SK-N-SH (cell line): Measurements from ENCODE around the gene SIRPA. TPM values are rescaled to one million over a fixed set of nuclear protein-coding genes. Genes with fewer than 3 reads are reported as not detected.

ENCODE experiments used
- CTCF ChIA-PET: fragments of 300-600, 350-600 bp; formaldehyde crosslinking; extraction: SDS; loops from one replicate; lab custom pipeline; 2021; lab: Yijun Ruan, JAX
- POLR2A ChIA-PET: fragments of 350-600 bp; sonication (Branson Sonifier 250); formaldehyde crosslinking; extraction: SDS; loops from one replicate; lab custom pipeline; 2020; ENCODE audit warnings: antibody characterized with exemption, inconsistent platforms; lab: Yijun Ruan, JAX
- DNase-seq: peaks from one replicate; pipeline ENCODE4 v3.0.0; 2012
- H2AFZ ChIP-seq: fragments of 200-600 bp; sonication (generic); 2 replicates; pipeline ENCODE4 v1.8.1; 2016; ENCODE audit warnings: antibody characterized with exemption, mild to moderate bottlenecking, low read depth
- H3F3A ChIP-seq: fragments of 200-600 bp; sonication (generic); replicated peaks from 2 replicates; pipeline ENCODE3; 2016; ENCODE audit warnings: antibody characterized with exemption, mild to moderate bottlenecking; ENCODE audit not compliant: insufficient read depth
- H3K27ac ChIP-seq, 2 experiments: fragments of 200-500 bp in 1 of 2; fragments of 200-600 bp in 1 of 2; sonication (Bioruptor generic) in 1 of 2; sonication (generic), shearing (Covaris generic) in 1 of 2; 2 replicates each; pipeline versions ENCODE4 v1.5.1 to v1.6.1; 2014 to 2016; ENCODE audit warnings: low read depth in 2 of 2, inconsistent platforms in 1 of 2, low read length in 1 of 2, mild to moderate bottlenecking in 1 of 2, mixed read lengths in 1 of 2
- H3K27me3 ChIP-seq: fragments of 200-600 bp; sonication (generic), shearing (Covaris generic); 2 replicates; pipeline ENCODE4 v1.6.1; 2016; ENCODE audit warnings: mixed run types; ENCODE audit not compliant: insufficient read depth
- H3K36me3 ChIP-seq, 2 experiments: fragments of 200-500 bp in 1 of 2; fragments of 200-600 bp in 1 of 2; sonication (Bioruptor generic) in 1 of 2; sonication (generic) in 1 of 2; replicated peaks in 1 of 2; 2 replicates each; pipeline versions ENCODE3 to v1.5.1; 2014 to 2016; ENCODE audit warnings: low read length in 1 of 2, mild to moderate bottlenecking in 1 of 2; ENCODE audit not compliant: insufficient read depth in 2 of 2, control insufficient read depth in 1 of 2
- H3K4me1 ChIP-seq, 2 experiments: fragments of 200-500 bp in 1 of 2; fragments of 200-600 bp in 1 of 2; sonication (Bioruptor generic) in 1 of 2; sonication (generic), shearing (Covaris generic) in 1 of 2; 2 replicates each; pipeline versions ENCODE4 v1.5.1 to v1.6.1; 2014 to 2016; ENCODE audit warnings: low read depth in 1 of 2, low read length in 1 of 2, mixed run types in 1 of 2; ENCODE audit not compliant: insufficient read depth in 2 of 2, control insufficient read depth in 1 of 2
- H3K4me2 ChIP-seq: fragments of 200-600 bp; sonication (generic), shearing (Covaris generic); 2 replicates; pipeline ENCODE4 v1.6.1; 2017; ENCODE audit warnings: mixed run types
- H3K4me3 ChIP-seq, 2 experiments: fragments of 200-500 bp in 1 of 2; fragments of 200-600 bp in 1 of 2; sonication (Bioruptor generic) in 1 of 2; sonication (generic), shearing (Covaris generic) in 1 of 2; 2 replicates each; pipeline versions ENCODE4 v1.5.1 to v1.8.1; 2014 to 2016; ENCODE audit warnings: low read depth in 2 of 2, inconsistent platforms in 1 of 2, low read length in 1 of 2, mild to moderate bottlenecking in 1 of 2, mixed read lengths in 1 of 2, moderate library complexity in 1 of 2
- H3K79me2 ChIP-seq: fragments of 200-600 bp; sonication (generic); 2 replicates; pipeline ENCODE4 v1.8.1; 2017; ENCODE audit warnings: mild to moderate bottlenecking; ENCODE audit not compliant: insufficient read depth
- H3K9ac ChIP-seq: fragments of 200-600 bp; sonication (generic); 2 replicates; pipeline ENCODE4 v1.6.1; 2017; ENCODE audit warnings: mixed run types
- H3K9me2 ChIP-seq: fragments of 200-600 bp; sonication (generic); 2 replicates; pipeline ENCODE4 v1.6.1; 2017; ENCODE audit warnings: mixed run types
- H3K9me3 ChIP-seq: fragments of 200-600 bp; sonication (generic); 2 replicates; pipeline ENCODE4 v1.6.1; 2017; ENCODE audit warnings: mixed run types, mild to moderate bottlenecking, moderate library complexity
- H4K20me1 ChIP-seq: fragments of 200-600 bp; sonication (generic); 2 replicates; pipeline ENCODE4 v1.6.1; 2017; ENCODE audit warnings: mild to moderate bottlenecking, mixed run types; ENCODE audit not compliant: insufficient read depth
- CHD2 ChIP-seq: fragments of 150-350 bp; IDR thresholded peaks from 2 replicates; pipeline ENCODE4 v1.6.1; 2018; ENCODE audit warnings: low read length; ENCODE audit not compliant: partially characterized antibody
- CTCF ChIP-seq: fragments of 200-600 bp; sonication (generic); IDR thresholded peaks from 2 replicates; pipeline ENCODE4 v1.6.1; 2017; ENCODE audit warnings: antibody characterized with exemption, mild to moderate bottlenecking, moderate library complexity
- ELF1 ChIP-seq: IDR thresholded peaks from 2 replicates; pipeline ENCODE4 v1.4.0; 2012
- EP300 ChIP-seq, 2 experiments: IDR thresholded peaks; 2 replicates each; pipeline versions ENCODE4 v1.4.0 to v1.6.1; 2012; ENCODE audit warnings: borderline replicate concordance in 1 of 2, low read depth in 1 of 2, low read length in 1 of 2
- FOXM1 ChIP-seq: IDR thresholded peaks from 2 replicates; pipeline ENCODE4 v1.4.0; 2012; ENCODE audit warnings: low read depth, mild to moderate bottlenecking
- IRF3 ChIP-seq: fragments of 150-350 bp; IDR thresholded peaks from 2 replicates; pipeline ENCODE4 v1.6.1; 2016; ENCODE audit warnings: mild to moderate bottlenecking, low read depth, low read length
- MAX ChIP-seq: IDR thresholded peaks from 2 replicates; pipeline ENCODE4 v1.4.0; 2012; ENCODE audit warnings: low read depth
- MEF2A ChIP-seq: IDR thresholded peaks from 2 replicates; pipeline ENCODE4 v1.4.0; 2012; ENCODE audit warnings: low read depth, borderline replicate concordance
- MXI1 ChIP-seq: IDR thresholded peaks from 2 replicates; pipeline ENCODE4 v1.6.1; 2012; ENCODE audit warnings: mild to moderate bottlenecking, low read depth, low read length, improper control_type of control experiment
- NFIC ChIP-seq: IDR thresholded peaks from 2 replicates; pipeline ENCODE4 v1.4.0; 2012; ENCODE audit warnings: borderline replicate concordance
- POLR2AphosphoS5 ChIP-seq: IDR thresholded peaks from 2 replicates; pipeline ENCODE4 v1.6.1; 2012; ENCODE audit warnings: low read depth, low read length
- RAD21 ChIP-seq: IDR thresholded peaks from 2 replicates; pipeline ENCODE4 v1.6.1; 2012; ENCODE audit warnings: mild to moderate bottlenecking, low read length
- SMC3 ChIP-seq: IDR thresholded peaks from 2 replicates; pipeline ENCODE4 v1.6.1; 2012; ENCODE audit warnings: low read depth, low read length, improper control_type of control experiment
- USF1 ChIP-seq: IDR thresholded peaks from 2 replicates; pipeline ENCODE4 v1.4.0; 2012; ENCODE audit warnings: low read depth, borderline replicate concordance
- WGBS: methylation state at CpG from one replicate; pipeline ENCODE4 v1.1.6; 2017; ENCODE audit warnings: low lambda C conversion rate; 5-methylcytosine and 5-hydroxymethylcytosine counted together
- polyA plus RNA-seq, 3 experiments: library from polyadenylated mRNA; depleted of rRNA; stranded (reverse); fragments of >200 nt; gene quantifications; 2 replicates each; pipeline ENCODE4 v1.2.3, GENCODE V29; 2012

Gene SIRPA
- polyA plus RNA-seq, 1 of the 3 experiments (the other 2 are of a cell fraction) = 9.1 TPM

- Histone ChIP-seq H3K9ac (no peak overlapping the region), H2AFZ (no peak overlapping the region), H3K36me3 (no peaks in the 10 kb centered on the region), H3K9me2 (no peaks in the 10 kb centered on the region), H3K4me3 (no peak overlapping the region), H3K79me2 (peaks cover 72% of the 10 kb centered on the region), H3F3A (peaks cover 3% of the 10 kb centered on the region), H3K27me3 (no peaks in the 10 kb centered on the region), H3K27ac (no peak overlapping the region), H3K9me3 (no peaks in the 10 kb centered on the region), H3K4me1 (peaks cover 8 to 30% of the 10 kb centered on the region in 2 experiments; a peak in 1 of 4 replicates), H3K4me2 (no peak overlapping the region), H4K20me1 (peaks cover 43% of the 10 kb centered on the region; the same call in 1 of the 2 replicates)
- no peak for DNase-seq
- ChIA-PET POLR2A (no interaction called here), CTCF (interaction anchor here (0.8 to 4.4 kb wide), 4 partner anchors 9 to 271 kb away, joined by 3 to 14 read pairs (median 4); no protein-coding TSS in a partner anchor)
- WGBS = 97% methylated on average over 4 of the region's 4 CpGs
- TF ChIP-seq CTCF (no peak), NFIC (no peak)
These were observed 7.0 kb downstream of the SIRPA start for GRCh38 chr20:1902188-1902587.

- no peak overlapping the region for H3K4me3 ChIP-seq
- no peaks in the 10 kb centered on the region for H3K9me3 ChIP-seq
- no peak overlapping the region for H3K9ac ChIP-seq
- peaks cover 7% of the 10 kb centered on the region for H3F3A ChIP-seq
- H4K20me1 ChIP-seq = peaks cover 58% of the 10 kb centered on the region; the same call in 1 of the 2 replicates
- H3K36me3 ChIP-seq = no peaks in the 10 kb centered on the region
- H3K27ac ChIP-seq = no peak overlapping the region
- no peak for DNase-seq
- no peak overlapping the region for H3K4me2 ChIP-seq
- H2AFZ ChIP-seq = no peak overlapping the region
- POLR2A ChIA-PET = no interaction called here
- H3K27me3 ChIP-seq = no peaks in the 10 kb centered on the region
- TF ChIP-seq MEF2A (no peak), RAD21 (no peak), MXI1 (no peak), MAX (no peak), SMC3 (no peak), IRF3 (no peak), USF1 (no peak), POLR2AphosphoS5 (no peak), EP300 (IDR thresholded peaks at IDR 0.05; ENCODE audit: borderline replicate concordance in 1 of 2, low read depth in 1 of 2, low read length in 1 of 2) (no peak), CHD2 (no peak), FOXM1 (no peak), CTCF (no peak), ELF1 (no peak)
- TF ChIP-seq, all 33 proteins: peak for 0
- Histone ChIP-seq H3K4me1 (peaks cover 7 to 24% of the 10 kb centered on the region in 2 experiments; a peak in 1 of 4 replicates), H3K79me2 (peaks cover 54% of the 10 kb centered on the region), H3K9me2 (no peaks in the 10 kb centered on the region)
- CTCF ChIA-PET = interaction anchor here (0.8 to 4.4 kb wide), 5 partner anchors 31 to 269 kb away, joined by 3 to 14 read pairs (median 5); no protein-coding TSS in a partner anchor
- WGBS = 90% methylated on average over 7 of the region's 9 CpGs
These were observed 8.9 kb downstream of the SIRPA start for GRCh38 chr20:1904135-1904534.
